ENCODE results near the gene FAM118A.

DNA sequence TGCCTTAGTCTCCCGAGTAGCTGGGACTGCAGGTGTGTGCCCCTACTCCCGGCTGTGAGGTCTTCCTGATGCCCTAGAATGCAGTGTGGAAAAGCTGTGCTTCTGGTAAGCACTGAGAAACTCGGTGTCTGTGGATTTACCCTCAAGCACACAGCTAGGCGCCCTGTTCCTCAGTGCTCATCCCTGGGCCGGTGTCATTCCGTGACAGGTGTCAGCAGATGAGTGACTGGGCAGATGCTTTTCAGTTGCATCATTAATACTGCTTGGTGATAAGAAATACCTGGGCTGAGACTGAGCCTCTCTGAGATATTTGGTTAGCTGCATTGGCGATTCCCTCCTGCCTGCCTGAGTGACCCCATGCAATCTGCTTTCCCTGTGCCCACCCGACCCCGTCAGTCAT, 21.8 kb downstream of the FAM118A start:
- TF ChIP-seq, protein P1, sequence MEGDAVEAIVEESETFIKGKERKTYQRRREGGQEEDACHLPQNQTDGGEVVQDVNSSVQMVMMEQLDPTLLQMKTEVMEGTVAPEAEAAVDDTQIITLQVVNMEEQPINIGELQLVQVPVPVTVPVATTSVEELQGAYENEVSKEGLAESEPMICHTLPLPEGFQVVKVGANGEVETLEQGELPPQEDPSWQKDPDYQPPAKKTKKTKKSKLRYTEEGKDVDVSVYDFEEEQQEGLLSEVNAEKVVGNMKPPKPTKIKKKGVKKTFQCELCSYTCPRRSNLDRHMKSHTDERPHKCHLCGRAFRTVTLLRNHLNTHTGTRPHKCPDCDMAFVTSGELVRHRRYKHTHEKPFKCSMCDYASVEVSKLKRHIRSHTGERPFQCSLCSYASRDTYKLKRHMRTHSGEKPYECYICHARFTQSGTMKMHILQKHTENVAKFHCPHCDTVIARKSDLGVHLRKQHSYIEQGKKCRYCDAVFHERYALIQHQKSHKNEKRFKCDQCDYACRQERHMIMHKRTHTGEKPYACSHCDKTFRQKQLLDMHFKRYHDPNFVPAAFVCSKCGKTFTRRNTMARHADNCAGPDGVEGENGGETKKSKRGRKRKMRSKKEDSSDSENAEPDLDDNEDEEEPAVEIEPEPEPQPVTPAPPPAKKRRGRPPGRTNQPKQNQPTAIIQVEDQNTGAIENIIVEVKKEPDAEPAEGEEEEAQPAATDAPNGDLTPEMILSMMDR (IDR thresholded peaks at IDR 0.05; ENCODE audit: low read length): no peak
- no peak for TF ChIP-seq EZH2 (IDR thresholded peaks at IDR 0.05; ENCODE audit: borderline replicate concordance, low read length)
